Measurements from ENCODE around the gene ZNF681.
"Not testable (repeated sequence)": the region's sequence is repeated elsewhere in the genome, so short reads cannot be mapped to it uniquely, and the experiment has no call there.

The ZNF681 gene
- total RNA-seq, result 9.1 to 34.4 (median 12.7) reads per million in 3 experiments

DNA sequence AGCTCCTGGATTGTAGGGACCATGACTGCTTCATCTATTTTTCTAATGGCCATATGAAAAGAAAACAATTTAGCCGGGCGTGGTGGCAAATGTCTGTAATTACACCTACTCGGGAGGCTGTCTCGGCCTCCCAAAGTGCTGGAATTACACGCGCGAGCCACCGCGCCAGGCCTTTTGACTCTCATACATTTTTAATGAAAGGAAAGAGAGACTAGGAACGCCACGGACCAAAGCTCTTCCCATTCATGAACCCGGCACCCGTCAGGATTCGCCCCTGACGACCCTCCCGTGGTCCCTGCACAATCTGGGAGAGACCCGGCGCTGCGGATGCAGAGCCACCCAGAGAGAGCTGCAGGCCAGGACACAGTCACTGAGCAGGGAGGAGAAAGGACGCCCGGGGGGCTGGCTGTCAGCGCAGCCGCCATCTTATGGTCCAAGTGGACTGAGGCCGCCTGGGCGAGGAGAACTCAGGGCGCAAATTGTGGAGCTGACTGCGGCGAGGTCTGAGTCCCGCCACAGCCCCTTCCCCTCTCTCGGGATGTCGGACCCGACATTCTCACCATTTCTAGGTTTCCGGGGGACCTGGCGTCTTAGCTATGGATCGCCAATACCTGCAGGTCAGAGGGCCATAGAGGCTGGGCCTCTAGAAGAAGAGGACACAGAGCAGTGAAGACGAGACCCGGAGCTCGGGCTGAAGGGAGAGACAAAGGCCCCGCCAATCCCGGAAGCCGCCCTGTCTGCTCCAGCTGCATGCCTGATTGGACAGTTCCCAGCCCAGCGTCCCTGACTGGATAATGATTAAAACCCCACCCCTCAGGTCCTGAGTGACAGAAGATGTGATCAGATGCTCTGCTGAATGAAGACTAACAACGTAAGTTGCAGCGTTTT is at the start of gene ZNF681:
Gene ZNF681, minus strand, starts transcription at position 705 of the 888 bp plus-strand sequence. Its CDS starts 142 bp downstream, at position 563.
- peak; percentile 90 for DNase-seq

DNA sequence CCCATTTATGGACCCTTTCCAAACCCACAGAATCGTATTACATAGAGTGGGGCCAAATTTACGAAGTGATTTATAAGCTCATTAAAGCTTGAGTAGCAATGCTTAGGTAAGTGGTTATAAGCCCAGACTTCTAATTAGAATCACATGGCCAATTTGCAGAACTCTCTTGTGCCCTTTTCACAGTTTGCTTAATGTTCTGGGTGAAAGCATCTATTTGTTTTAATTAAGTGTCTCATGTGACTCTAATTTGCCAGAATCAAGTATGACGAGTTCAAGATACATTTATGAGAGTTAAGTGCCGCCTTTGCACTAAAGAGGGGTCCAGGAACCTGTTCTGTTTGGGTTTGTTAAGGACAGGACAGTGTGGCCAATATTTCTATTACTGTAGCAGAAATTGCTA is 46.0 kb upstream of the ZNF681 start:
- no peak for DNase-seq

DNA sequence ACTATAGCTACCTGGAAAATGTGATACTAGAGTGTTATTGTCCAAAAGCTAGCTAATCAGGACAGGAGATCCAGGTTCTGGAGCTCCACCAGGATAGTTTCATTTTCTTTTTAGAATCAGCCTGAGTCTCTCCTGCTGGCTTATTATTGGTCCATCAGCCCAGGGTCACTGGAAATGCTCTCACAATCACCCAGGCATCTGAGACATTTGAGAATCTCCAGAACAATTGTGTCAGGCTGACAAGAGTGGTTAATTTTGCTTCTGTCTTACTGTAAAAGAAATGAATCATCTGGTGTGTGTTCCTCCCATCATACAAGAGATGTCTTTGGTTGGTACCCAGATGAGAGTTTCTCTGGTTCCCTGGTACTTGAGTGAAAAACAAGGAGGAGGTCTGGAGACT is 43.6 kb upstream of the ZNF681 start:
- DNase-seq, result no peak

DNA sequence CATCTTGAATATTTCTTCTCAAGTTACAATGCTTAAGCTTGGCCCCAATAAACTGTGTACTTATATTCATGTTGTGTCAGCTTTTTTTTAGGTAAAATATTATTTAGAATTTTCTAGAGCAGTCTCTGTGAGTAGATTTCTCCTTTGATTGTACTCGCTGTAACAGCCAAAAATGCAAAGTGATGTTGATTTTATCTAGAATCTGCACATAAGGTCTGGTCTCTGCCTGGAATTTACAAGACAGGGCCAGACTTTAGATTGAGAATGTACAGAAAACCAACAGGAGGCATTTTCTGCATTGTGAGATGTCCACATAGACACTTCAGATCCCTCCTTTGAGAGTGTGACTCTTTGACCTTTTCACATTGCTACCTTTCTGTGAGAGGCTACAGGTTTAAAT is 43.1 kb upstream of the ZNF681 start:
- DNase-seq, result no peak

DNA sequence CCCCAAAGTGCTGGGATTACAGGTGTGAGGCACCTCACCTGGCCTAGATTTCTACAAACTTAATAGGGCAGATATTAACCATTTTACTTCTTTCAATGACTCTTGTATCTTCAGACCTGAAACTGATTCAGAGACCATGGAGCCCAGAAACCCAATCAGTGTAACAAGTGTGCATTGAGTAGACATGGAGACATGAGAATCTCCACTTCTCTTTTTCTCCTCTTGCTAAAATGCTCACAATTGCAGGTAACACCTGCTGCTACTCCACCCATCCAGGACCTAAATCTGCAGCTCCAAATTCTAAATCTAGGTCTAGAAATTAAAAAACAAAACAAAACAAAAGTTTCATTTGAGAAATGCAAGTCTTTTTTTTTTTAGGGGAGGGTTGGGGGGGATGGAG is 42.2 kb upstream of the ZNF681 start:
- DNase-seq, result no peak

DNA sequence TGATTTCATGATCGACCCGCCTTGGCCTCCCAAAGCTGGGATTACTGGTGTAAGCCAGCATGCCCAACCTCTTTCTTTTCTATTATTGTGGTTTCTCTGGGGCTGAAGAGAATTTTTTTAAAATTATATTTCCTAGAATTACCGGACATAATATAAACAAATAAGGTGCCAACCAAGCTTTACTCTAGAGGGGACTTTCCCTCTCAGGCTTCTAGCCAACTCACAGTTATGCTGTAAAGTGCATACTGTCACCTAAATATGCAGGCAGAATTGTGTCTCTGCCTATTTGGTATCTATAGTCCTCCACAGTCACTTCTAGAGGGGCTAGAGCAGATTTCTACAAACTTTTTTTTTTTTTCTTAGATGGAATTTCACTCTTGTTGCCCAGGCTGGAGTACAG is 41.6 kb upstream of the ZNF681 start:
- no peak for DNase-seq

DNA sequence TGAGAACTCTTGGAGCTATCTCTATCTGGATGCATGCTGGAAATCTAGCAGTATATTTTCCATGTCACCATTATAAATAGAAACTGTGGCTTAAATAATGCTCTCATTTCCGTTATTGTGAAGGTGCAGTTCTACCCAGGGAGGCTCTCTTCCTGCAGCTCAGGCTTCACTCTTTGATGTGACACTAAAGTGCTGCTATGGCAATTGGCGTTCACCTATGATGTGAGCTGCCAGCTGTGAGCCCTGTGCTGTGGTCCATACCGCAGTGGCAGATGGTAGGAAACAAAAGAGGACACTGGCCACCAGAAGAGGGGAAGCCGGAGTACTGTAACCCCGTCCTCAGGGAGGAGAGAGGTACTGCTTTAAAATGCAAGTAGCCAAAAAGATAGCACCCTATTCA is 40.6 kb upstream of the ZNF681 start:
- peak; percentile 67 for DNase-seq

DNA sequence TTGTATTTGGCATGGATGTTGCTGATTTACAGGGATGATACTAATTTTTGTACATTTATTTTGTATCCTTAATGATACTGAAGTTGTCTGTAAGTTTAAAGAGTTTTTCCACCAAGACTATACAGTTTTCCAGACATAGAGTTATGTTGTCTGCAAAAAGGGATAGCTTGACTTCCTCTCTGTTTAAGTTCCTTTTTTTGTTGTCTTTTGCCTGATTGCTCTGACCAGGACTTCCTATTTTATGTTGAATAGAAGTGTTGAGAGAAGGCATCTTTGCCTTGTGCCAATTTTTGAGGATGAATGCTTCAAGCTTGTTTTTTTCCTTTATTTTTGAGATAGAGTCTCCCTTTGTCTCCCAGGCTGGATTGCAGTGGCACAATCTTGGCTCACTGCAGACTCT is 36.8 kb upstream of the ZNF681 start:
- DNase-seq, result no peak

DNA sequence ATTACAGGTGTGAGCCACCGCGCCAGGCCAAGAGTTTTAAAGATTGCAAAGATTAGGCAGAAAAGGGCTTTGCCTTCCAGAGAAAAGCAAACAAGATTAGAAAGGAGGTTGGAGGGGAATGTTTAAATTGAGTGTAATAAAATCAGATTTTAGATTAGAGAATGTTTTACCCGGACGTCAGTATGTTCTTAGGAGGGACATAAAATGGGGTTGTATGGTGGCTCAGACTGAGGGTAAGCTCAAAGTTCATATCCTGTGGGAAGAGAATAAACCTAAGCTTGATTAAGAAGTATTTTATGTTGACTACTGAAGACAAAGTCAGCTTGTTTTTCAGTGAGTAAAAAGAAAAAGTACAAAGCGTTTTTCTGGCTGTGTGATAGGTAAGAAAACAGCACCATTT is 34.1 kb upstream of the ZNF681 start:
- DNase-seq, result no peak

DNA sequence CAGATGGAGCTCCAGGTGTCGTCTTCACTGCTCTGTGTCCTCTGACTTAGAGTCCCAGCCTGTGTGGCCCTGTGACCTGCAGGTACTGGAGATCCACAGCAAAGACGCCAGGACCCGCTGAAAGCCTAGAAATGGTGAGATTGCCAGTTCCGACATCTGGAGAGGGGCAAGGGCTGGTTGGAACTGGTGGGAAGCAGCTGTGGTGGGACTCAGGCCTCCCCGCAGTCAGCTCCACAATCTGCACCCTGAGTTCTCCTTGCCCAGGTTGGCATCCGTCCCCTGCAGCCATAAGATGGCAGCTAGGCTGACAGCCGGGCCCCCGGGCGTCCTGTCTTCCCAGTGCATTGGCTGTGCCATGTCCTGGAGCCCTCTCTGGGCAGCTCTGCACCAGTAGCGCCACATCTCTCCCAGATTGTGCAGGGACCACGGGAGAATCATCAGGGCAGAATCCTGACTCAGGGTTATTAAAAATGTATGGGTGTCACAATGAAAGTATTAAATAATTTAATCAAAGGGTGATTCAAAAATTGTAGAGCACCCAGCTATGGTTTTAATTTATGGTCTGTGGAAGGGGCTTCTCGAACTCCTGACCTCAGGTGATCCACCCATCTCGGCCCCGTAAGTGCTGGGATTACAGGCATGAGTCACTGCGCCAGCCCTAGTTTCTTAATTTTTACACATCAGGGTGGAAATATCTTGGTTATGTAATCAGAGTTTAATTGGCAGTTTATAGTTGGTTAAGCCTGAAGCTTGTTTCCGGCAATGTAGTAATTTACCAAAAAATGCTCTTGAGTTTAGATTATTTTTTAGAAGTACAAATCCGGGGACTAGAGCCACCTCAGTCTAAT is 32.2 kb upstream of the ZNF681 start:
- DNase-seq, result no peak

DNA sequence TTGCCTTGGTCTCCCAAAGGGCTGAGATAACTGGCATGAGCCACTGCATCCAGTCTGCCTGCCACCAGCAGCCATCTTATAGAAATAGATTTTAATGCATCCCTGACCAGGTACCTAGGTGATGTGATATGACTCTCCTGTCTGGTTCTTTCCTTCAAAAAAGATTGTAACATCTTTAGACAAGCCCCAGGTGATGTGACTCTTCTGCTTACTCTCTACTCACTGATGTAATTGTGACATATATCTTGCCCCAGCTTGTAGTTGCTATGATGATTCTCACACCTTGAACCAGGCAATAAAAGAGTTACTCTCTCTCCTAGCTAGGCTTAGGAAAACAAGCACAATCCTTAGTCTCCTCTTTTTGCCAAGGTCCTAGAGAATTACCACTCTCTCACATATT is 30.6 kb upstream of the ZNF681 start:
- DNase-seq, result no peak

DNA sequence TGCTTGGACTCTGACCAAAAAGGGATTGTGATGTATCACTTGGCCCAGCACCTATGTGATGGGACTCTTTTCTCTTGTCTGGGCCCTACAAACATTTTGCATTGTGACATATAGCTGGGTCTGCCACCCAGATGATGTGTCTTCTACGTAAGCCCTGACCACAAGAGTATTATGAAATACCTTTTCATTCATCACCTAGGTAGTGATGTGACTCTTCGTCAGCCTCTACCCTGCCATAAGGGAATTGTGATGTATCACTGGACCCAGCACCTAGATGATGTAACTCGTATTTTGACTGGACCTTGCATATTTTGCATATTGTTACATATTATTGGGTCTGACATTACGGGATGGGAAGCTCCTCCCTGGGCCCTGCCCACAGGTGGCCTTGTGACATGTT is 29.7 kb upstream of the ZNF681 start:
- no peak for DNase-seq

DNA sequence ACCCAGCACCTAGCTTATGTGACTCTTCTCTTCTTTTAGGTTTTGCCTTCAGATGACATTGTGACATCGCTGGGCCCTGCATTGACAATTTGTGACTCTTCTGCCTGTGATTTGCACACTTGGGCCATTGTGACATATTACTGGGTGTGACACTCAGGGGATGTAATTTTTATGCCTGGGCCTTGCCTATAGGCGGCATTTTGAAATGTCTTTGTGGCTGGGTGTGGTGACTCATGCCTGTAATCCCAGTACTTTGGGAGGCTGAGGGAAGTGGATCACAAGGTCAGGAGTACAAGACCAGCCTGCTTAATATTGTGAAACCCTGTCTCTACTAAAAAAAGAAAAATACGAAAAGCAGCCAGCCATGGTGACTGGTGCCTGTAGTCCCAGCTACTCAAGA is 28.4 kb upstream of the ZNF681 start:
- DNase-seq, result no peak

DNA sequence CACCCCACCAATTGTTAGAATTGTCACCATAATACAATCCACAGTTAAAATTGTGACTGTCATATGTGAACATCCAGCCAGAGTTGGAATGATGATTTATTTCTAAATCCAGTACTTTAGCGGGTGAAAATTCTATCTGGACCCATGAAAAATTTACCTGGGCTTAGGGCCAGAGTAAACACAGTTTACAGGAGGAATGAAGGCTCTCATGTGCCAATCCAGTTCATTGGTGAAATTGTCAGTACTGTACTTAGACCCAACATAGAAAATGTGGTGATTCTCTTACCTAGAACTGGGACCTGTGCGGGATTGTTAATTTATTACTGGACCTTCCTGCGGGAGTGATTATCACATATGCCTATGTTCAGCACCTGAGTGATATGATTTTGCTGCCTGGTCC is 27.3 kb upstream of the ZNF681 start:
- DNase-seq, result no peak

DNA sequence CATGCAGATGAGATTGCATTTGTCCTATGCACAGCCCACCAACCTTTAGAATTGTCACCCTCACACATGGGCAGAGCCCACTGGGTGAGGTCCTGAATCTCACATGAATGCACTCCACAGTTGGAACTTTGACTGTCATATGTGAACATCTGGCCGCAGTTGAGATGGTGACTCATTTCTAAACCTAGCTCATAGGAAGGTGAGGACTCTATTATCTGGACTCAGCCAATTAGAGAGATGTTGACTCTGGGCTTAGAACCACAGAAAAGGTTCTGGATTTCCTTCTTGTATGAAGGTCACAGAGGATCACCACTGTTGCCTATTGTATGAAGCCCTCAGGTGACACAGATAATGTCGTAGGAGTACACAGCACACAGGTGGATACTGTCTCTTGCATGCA is 25.6 kb upstream of the ZNF681 start:
- DNase-seq, result no peak

DNA sequence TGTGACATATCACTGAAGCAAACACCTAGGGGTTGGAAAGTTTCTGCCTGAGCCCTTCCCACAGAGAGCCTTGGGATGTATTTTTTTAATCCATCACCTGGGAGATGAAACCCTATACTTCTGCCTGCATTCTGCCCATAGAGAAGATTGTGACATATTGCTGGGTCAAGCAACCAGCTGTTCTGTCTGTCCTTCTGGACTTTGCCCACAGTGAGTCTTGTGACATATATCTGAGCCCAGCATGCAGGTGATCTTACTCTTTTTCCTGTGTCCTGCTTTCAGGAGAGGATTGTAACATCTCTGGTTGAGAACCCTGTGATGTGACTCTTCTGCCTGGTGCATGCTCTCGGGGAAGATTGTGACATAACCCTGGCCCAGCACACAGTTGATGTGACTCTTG is 24.9 kb upstream of the ZNF681 start:
- no peak for DNase-seq

DNA sequence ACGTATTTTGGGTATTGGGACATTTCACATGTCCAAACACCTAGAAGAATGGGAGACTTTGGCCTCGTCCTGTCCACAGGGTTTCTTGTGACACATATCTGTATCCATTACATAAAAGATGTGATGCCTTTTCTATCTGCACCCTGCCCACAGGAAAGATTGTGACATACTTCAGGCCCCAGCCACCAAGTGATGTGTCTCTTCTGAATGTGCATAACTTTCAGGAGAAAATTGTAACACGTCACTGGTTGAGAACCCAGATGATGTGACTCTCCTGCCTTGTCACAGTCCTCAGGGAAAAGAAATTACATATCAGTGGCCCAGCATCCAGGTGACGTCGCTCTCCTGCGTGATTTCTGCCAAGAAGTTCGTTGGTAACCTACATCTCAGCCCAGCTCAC is 21.0 kb upstream of the ZNF681 start:
- DNase-seq, result no peak

DNA sequence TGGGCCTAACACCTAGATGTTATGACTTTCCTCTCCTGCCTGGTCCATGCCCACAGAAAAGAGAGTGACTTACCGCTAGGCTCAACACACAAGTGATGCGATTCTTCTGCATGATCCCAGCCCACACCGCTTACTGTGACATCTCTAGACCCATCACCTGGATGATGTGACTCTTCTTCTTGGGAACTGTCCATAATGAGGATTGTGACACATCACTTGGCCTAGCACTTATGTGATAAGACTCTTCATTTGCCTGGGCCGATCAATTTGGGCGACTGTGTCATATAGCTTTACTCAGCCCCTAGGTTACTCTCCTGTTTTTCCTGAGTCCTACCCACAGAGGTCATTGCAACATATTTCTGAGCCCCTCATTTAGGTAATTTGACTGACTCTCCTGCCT is 19.9 kb upstream of the ZNF681 start:
- DNase-seq, result no peak

DNA sequence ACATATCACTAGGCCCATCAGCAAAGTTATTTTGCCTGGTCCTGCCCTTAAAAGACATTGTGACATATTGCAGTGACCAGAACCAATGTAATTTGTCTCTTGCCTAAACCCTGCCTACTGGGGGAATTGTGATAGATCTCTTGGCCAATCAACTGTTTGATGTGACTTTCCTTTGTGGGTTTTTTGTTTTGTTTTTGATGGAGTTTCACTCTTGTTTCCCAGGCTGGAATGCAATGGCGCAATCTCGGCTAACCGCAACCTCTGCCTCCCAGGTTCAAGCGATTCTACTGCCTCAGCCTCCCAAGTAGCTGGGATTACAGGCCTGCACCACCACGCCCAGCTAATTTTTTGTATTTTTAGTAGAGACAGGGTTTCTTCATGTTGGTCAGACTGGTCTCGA is 19.3 kb upstream of the ZNF681 start:
- not testable (repeated sequence) for DNase-seq

DNA sequence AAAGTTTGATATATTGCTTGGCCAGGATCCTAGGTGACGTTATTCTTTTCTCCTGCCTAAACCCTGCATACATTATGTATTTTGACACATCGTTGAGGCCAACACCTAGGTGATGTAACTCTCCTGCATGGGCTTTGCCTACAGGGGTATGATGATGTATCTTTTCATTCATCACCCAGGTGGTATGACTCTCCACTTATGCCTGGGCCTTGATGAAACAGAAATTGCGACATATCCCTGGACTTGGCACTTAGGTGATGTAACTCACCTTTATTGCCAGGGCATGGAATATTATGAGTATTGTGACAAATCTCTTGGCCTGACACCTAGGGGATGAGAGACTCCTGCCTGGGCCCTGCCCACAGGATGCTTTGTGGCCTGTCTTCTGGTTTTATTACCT is 18.5 kb upstream of the ZNF681 start:
- DNase-seq, result no peak

DNA sequence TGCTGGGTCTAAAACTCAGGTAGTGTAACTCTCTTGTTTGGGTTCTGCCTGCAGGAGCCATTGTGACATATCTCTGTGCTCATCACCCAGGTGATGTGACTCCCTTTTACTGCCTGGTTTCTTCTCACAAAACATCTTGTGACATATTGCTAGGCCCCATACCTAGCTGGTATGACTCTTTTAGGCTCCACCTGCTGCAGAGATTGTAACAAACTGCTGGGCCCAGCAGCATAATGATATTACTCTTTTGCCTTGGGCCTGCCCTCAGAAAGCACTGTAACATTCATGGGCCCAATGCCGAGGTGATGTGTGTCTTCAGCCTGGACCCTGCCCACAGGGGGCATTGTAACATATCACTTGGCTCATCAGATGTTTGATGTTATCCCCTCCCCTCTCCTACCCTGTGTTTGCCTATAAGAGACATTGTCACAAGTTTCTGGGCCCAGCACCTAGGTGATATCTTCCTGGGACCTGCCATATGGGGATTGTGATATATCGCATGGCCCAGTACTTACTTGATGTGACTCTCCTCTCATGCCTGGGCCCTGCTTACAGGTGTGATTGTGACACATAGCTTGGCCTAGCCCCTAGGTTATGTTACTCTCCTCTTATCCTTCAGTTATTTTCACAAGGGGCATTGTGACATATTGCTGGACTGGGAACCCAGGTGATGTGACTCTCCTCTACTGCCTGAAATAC is 18.0 kb upstream of the ZNF681 start:
- DNase-seq, result no peak

DNA sequence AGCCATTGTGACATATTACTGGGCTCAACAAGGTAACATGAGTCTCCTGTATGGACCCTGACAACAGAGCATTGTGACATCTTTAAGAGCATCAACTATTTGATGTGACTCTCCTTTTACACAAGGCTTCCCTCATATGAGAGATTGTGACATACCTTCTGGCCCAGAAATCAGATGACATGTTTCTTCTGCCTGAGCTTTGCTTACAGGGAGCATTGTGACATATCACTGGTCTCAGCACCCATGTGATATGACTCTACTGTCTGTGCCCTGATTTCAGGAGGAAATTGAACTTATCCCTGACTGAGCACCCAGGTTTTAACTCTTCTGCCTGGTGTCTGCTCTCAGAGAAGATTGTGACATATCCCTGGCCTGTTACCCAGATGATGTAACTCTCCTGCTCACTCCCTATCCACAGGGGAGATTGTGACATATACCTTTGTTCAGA is 15.9 kb upstream of the ZNF681 start:
- no peak for DNase-seq

DNA sequence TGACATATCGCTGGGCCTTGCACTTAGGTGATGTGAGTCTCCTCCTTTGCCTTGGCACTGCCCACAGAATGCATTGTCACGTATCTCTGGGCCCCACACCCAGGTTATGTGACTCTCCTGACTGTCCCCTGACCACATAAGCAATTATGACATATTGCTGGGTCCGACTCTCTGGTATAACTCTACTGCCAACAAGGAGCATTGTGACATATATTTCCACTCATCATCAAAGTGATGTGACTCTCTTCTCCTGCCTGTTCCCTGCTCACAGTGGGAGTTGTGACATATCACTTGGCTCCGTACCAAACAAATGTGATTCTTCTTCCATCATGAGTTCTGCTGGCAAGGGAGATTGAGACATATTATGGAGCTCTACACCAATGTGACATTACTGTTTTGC is 15.4 kb upstream of the ZNF681 start:
- DNase-seq, result no peak
